ENCODE measurements around the gene DDR2.

The DDR2 gene

GRCh38 chr1:162835157-162835899 is 203.1 kb downstream of the DDR2 start:
- no peak for DNase-seq
- TF ChIP-seq GATA1 (IDR thresholded peaks at IDR 0.05; ENCODE audit: low read depth, low read length) (no peak), POLR2A (IDR thresholded peaks at IDR 0.05; ENCODE audit: low read length) (no peak)

All from erythroblast (primary cell).